ENCODE results near the gene PHF21B. TPM values are rescaled to one million over a fixed set of nuclear protein-coding genes. Genes with fewer than 3 reads are reported as not detected.

Gene PHF21B
- total and polyA plus RNA-seq, 7 donors, result 0.13 to 0.66 (median 0.28) TPM; not detected in 4

GRCh38 chr22:44850946-44851345, 158.9 kb downstream of the PHF21B start:
- WGBS, 2 donors, result 75 to 83% methylated on average over 6 of the region's 6 CpGs
- TF ChIP-seq POLR2AphosphoS5 (IDR thresholded peaks at IDR 0.05) (no peak), EP300 (IDR thresholded peaks at IDR 0.05) (no peak), POLR2A (IDR thresholded peaks at IDR 0.05) (no peak)
- TF ChIP-seq, protein P1, sequence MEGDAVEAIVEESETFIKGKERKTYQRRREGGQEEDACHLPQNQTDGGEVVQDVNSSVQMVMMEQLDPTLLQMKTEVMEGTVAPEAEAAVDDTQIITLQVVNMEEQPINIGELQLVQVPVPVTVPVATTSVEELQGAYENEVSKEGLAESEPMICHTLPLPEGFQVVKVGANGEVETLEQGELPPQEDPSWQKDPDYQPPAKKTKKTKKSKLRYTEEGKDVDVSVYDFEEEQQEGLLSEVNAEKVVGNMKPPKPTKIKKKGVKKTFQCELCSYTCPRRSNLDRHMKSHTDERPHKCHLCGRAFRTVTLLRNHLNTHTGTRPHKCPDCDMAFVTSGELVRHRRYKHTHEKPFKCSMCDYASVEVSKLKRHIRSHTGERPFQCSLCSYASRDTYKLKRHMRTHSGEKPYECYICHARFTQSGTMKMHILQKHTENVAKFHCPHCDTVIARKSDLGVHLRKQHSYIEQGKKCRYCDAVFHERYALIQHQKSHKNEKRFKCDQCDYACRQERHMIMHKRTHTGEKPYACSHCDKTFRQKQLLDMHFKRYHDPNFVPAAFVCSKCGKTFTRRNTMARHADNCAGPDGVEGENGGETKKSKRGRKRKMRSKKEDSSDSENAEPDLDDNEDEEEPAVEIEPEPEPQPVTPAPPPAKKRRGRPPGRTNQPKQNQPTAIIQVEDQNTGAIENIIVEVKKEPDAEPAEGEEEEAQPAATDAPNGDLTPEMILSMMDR (IDR thresholded peaks at IDR 0.05), result no peak
- Histone ChIP-seq H3K9me3 (no peaks in the 10 kb centered on the region), H3K27me3 (no peaks in the 10 kb centered on the region), H3K36me3 (no peaks in the 10 kb centered on the region), H3K27ac (no peak overlapping the region), H3K4me1 (no peaks in the 10 kb centered on the region), H3K4me3 (no peak overlapping the region)
- DNase-seq, result no peak
- intact Hi-C loops (cut with DNase I), result no loop called here

DNA sequence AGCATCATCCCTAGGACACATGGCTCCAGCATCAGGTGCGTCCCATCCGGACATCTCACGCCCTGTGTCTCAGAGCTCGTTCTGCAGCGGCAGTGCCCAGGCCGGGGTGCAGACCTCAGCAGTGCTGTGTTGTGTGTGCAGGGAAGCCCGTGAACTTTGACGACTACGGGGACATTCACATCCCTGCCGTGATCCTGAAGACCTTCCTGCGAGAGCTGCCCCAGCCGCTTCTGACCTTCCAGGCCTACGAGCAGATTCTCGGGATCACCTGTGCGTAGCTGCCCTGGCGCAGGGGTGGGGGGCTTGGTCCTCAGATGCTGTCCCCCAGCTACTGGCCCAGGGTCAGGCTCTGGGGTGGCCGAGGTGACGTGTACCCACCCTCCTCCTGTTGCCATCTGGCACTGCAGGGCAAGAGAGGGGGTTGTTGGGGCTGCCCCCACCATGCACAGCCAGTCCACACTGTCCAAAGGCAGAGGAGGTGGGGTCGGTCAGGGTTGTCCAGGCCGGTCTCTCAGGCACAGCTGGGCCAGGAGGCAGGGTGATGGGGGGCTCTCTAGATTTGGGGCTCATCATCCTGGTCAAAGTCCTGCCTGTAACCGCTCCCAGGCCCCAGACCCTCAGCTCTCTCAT, 160.9 kb downstream of the PHF21B start:
- intact Hi-C loops (cut with DNase I), result no loop called here
- WGBS, 2 donors, result 93 to 94% methylated on average over 21 of the region's 21 CpGs
- Histone ChIP-seq H3K36me3 (no peaks in the 10 kb centered on the region), H3K27ac (no peak overlapping the region), H3K4me3 (no peak overlapping the region), H3K9me3 (peaks cover 0 to 2% (median 0%) of the 10 kb centered on the region in 4 donors), H3K4me1 (no peaks in the 10 kb centered on the region), H3K27me3 (no peaks in the 10 kb centered on the region)
- no peak for TF ChIP-seq EP300 (IDR thresholded peaks at IDR 0.05)
- TF ChIP-seq, protein P1 (IDR thresholded peaks at IDR 0.05), result no peak
- no peak for TF ChIP-seq POLR2A (IDR thresholded peaks at IDR 0.05)
- DNase-seq, result no peak

GRCh38 chr22:44848296-44848741, 161.5 kb downstream of the PHF21B start:
- peaks cover 0 to 2% (median 0%) of the 10 kb centered on the region in 4 donors for H3K9me3 ChIP-seq
- no peaks in the 10 kb centered on the region for H3K36me3 ChIP-seq
- DNase-seq, result no peak
- H3K4me3 ChIP-seq, result no peak overlapping the region
- intact Hi-C loops (cut with DNase I), result no loop called here
- no peak for TF ChIP-seq POLR2A (IDR thresholded peaks at IDR 0.05)
- TF ChIP-seq, protein P1 (IDR thresholded peaks at IDR 0.05), result no peak
- no peak for TF ChIP-seq EP300 (IDR thresholded peaks at IDR 0.05)
- no peak for TF ChIP-seq POLR2AphosphoS5 (IDR thresholded peaks at IDR 0.05)
- no peak overlapping the region for H3K27ac ChIP-seq
- H3K27me3 ChIP-seq, result no peaks in the 10 kb centered on the region
- 92% methylated on average over 14 of the region's 14 CpGs for WGBS, 2 donors
- no peaks in the 10 kb centered on the region for H3K4me1 ChIP-seq

DNA sequence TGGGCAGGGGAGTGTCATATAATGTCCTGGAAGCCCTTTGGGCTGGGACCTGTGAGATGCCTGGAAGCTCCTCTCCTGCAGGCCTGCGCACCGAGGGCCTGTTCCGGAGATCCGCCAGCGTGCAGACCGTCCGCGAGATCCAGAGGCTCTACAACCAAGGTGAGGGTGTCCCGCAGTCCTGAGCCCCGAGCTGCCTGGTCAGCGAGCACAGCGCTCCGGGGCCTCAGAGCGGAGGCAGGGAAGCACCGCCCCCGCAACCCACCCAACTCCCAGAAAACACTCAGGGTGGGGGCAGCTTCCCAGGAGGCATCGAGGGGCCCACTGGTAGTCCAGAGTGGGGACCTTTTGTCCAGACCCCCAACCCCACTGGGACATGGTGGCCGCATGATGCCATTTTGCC, 161.9 kb downstream of the PHF21B start:
- WGBS, 2 donors, result 94 to 96% methylated on average over 18 of the region's 18 CpGs
- Histone ChIP-seq H3K27ac (no peak overlapping the region), H3K9me3 (peaks cover 0 to 2% (median 0%) of the 10 kb centered on the region in 4 donors), H3K27me3 (no peaks in the 10 kb centered on the region), H3K36me3 (no peaks in the 10 kb centered on the region), H3K4me3 (no peak overlapping the region), H3K4me1 (no peaks in the 10 kb centered on the region)
- TF ChIP-seq, protein P1 (IDR thresholded peaks at IDR 0.05), result no peak
- TF ChIP-seq POLR2AphosphoS5 (IDR thresholded peaks at IDR 0.05) (no peak), EP300 (IDR thresholded peaks at IDR 0.05) (no peak), POLR2A (IDR thresholded peaks at IDR 0.05) (no peak)
- no peak for DNase-seq
- intact Hi-C loops (cut with DNase I), result no loop called here

- Histone ChIP-seq H3K4me1 (no peaks in the 10 kb centered on the region), H3K27ac (no peak overlapping the region), H3K36me3 (no peaks in the 10 kb centered on the region), H3K27me3 (no peaks in the 10 kb centered on the region), H3K4me3 (no peak overlapping the region), H3K9me3 (peaks cover 0 to 2% (median 0%) of the 10 kb centered on the region in 4 donors)
- WGBS, 2 donors, result 84 to 91% methylated on average over 4 of the region's 4 CpGs
- no peak for TF ChIP-seq POLR2AphosphoS5 (IDR thresholded peaks at IDR 0.05)
- TF ChIP-seq, protein P1 (IDR thresholded peaks at IDR 0.05), result no peak
- TF ChIP-seq POLR2A (IDR thresholded peaks at IDR 0.05), result no peak
- TF ChIP-seq EP300 (IDR thresholded peaks at IDR 0.05), result no peak
- intact Hi-C loops (cut with DNase I), result no loop called here
- DNase-seq, result no peak
Measured at GRCh38 chr22:44847380-44847779, 162.4 kb downstream of the PHF21B start.

Measured in sigmoid colon (tissue), 7 donors.